HepG2 (cell line): ENCODE data around the gene SETD1B. TPM values are rescaled to one million over a fixed set of nuclear protein-coding genes. Genes with fewer than 3 reads are reported as not detected.

Experiments used
- HDAC6 ChIP-seq: fragments of 200-600 bp; sonication (generic); IDR thresholded peaks from 2 replicates; pipeline ENCODE4 v1.7.0; 2017; ENCODE audit warnings: mild to moderate bottlenecking, antibody characterized with exemption, low read length, low read depth
- HOXA9 ChIP-seq: sonication (generic); formaldehyde crosslinking; IDR thresholded peaks from 2 replicates; pipeline ENCODE4 v1.8.1; 2022; ENCODE audit warnings: missing genetic modification reagents, mild to moderate bottlenecking, moderate library complexity, borderline replicate concordance
- TBX2 ChIP-seq: sonication (generic); formaldehyde crosslinking; IDR thresholded peaks from 2 replicates; pipeline ENCODE4 v1.5.0; 2020; ENCODE audit warnings: missing genetic modification reagents, mild to moderate bottlenecking, borderline replicate concordance
- ZNF775 ChIP-seq: sonication (generic); formaldehyde crosslinking; IDR thresholded peaks from 2 replicates; pipeline ENCODE4 v1.4.0; 2020; ENCODE audit warnings: missing genetic modification reagents, mild to moderate bottlenecking, moderate library complexity, borderline replicate concordance
- polyA plus RNA-seq, 8 experiments: library from polyadenylated mRNA; depleted of rRNA in 3 of 8; stranded (reverse) in 7 of 8; unstranded in 1 of 8; fragments of >200 nt; fragmentation: Illumina TruSeq in 4 of 8; extraction: Trizol in 4 of 8; gene quantifications; 2 replicates each; pipeline versions ENCODE4 v1.2.1 to v1.2.3, GENCODE V29; 2011 to 2016; ENCODE audit warnings: low read depth in 4 of 8, missing spikeins in 1 of 8, mixed read lengths in 1 of 8; ENCODE audit not compliant: insufficient read depth in 1 of 8
- total RNA-seq, 5 experiments: library from RNA; depleted of rRNA; stranded (reverse); fragments of >200 nt; fragmentation: Illumina TruSeq; extraction: Trizol; gene quantifications; 2 replicates each; pipeline ENCODE4 v1.2.3, GENCODE V29; 2016; ENCODE audit warnings: low read depth in 1 of 5
- TF ChIP-seq, protein P1 (sequence below): sonication (generic); formaldehyde crosslinking; IDR thresholded peaks from 2 replicates; pipeline ENCODE4 v1.8.1; 2023; ENCODE audit warnings: mild to moderate bottlenecking, moderate library complexity, missing genetic modification reagents
- TF ChIP-seq, protein P2 (sequence below): sonication (generic); formaldehyde crosslinking; conservative IDR thresholded peaks from 2 replicates; pipeline ENCODE4 v1.8.0; 2022; ENCODE audit warnings: low read depth, missing genetic modification reagents
- TF ChIP-seq, protein P3 (sequence below), 2 experiments: IDR thresholded peaks; 2 replicates each; pipeline ENCODE4 v1.6.1; 2011 to 2012; ENCODE audit warnings: low read length in 2 of 2, borderline replicate concordance in 1 of 2, low read depth in 1 of 2, mild to moderate bottlenecking in 1 of 2, moderate library complexity in 1 of 2
- TF ChIP-seq, protein P4 (sequence below): sonication (generic); formaldehyde crosslinking; IDR thresholded peaks from 2 replicates; pipeline ENCODE4 v1.4.0; 2020; ENCODE audit warnings: missing genetic modification reagents
- TF ChIP-seq, protein P5 (sequence below): sonication (generic); formaldehyde crosslinking; IDR thresholded peaks from 2 replicates; pipeline ENCODE4 v1.5.0; 2020; ENCODE audit warnings: mild to moderate bottlenecking, missing genetic modification reagents, borderline replicate concordance

The SETD1B gene
- total and polyA plus RNA-seq, 2 of the 13 experiments (the other 11 are each of a cell fraction or from before 2014, with no cell fraction given): 1.1 to 1.4 TPM

GRCh38 chr12:121799842-121800693 lies 3.7 kb upstream of the SETD1B start (continued):
- TF ChIP-seq, protein P1, sequence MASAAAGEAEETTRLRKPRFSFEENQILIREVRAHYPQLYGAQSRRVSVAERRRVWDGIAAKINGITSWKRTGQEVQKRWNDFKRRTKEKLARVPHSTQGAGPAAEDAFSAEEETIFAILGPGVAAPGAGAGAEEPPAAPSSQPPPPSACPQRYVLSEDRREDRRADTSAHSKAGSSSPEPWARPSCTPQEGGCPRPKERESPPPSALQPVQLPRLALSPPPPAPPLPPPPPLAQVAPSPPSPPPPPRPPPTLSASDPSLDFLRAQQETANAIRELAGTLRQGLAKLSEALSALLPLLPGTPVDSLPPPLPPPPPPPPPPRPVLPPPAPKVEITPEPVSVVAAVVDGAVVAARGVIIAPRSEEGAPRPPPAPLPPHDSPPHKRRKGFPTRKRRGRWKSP: no peak
- TF ChIP-seq, protein P2, sequence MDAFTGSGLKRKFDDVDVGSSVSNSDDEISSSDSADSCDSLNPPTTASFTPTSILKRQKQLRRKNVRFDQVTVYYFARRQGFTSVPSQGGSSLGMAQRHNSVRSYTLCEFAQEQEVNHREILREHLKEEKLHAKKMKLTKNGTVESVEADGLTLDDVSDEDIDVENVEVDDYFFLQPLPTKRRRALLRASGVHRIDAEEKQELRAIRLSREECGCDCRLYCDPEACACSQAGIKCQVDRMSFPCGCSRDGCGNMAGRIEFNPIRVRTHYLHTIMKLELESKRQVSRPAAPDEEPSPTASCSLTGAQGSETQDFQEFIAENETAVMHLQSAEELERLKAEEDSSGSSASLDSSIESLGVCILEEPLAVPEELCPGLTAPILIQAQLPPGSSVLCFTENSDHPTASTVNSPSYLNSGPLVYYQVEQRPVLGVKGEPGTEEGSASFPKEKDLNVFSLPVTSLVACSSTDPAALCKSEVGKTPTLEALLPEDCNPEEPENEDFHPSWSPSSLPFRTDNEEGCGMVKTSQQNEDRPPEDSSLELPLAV (CRISPR knock-in tag): peak; percentile 31; the same call in 1 of the 2 replicates
- TF ChIP-seq, protein P3, sequence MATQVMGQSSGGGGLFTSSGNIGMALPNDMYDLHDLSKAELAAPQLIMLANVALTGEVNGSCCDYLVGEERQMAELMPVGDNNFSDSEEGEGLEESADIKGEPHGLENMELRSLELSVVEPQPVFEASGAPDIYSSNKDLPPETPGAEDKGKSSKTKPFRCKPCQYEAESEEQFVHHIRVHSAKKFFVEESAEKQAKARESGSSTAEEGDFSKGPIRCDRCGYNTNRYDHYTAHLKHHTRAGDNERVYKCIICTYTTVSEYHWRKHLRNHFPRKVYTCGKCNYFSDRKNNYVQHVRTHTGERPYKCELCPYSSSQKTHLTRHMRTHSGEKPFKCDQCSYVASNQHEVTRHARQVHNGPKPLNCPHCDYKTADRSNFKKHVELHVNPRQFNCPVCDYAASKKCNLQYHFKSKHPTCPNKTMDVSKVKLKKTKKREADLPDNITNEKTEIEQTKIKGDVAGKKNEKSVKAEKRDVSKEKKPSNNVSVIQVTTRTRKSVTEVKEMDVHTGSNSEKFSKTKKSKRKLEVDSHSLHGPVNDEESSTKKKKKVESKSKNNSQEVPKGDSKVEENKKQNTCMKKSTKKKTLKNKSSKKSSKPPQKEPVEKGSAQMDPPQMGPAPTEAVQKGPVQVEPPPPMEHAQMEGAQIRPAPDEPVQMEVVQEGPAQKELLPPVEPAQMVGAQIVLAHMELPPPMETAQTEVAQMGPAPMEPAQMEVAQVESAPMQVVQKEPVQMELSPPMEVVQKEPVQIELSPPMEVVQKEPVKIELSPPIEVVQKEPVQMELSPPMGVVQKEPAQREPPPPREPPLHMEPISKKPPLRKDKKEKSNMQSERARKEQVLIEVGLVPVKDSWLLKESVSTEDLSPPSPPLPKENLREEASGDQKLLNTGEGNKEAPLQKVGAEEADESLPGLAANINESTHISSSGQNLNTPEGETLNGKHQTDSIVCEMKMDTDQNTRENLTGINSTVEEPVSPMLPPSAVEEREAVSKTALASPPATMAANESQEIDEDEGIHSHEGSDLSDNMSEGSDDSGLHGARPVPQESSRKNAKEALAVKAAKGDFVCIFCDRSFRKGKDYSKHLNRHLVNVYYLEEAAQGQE (IDR thresholded peaks at IDR 0.05; ENCODE audit: borderline replicate concordance in 1 of 2, low read depth in 1 of 2, low read length in 2 of 2): 0 out of 4 replicates have a peak, but pooled peaks of 1 of the 2 experiments have one; percentile 10
- TF ChIP-seq ZNF775 (CRISPR knock-in tag) (no peak), TBX2 (CRISPR knock-in tag) (0 out of 2 replicates have a peak, but pooled peaks have one; percentile 28), HOXA9 (no peak), HDAC6 (no peak)
- TF ChIP-seq, protein P4, sequence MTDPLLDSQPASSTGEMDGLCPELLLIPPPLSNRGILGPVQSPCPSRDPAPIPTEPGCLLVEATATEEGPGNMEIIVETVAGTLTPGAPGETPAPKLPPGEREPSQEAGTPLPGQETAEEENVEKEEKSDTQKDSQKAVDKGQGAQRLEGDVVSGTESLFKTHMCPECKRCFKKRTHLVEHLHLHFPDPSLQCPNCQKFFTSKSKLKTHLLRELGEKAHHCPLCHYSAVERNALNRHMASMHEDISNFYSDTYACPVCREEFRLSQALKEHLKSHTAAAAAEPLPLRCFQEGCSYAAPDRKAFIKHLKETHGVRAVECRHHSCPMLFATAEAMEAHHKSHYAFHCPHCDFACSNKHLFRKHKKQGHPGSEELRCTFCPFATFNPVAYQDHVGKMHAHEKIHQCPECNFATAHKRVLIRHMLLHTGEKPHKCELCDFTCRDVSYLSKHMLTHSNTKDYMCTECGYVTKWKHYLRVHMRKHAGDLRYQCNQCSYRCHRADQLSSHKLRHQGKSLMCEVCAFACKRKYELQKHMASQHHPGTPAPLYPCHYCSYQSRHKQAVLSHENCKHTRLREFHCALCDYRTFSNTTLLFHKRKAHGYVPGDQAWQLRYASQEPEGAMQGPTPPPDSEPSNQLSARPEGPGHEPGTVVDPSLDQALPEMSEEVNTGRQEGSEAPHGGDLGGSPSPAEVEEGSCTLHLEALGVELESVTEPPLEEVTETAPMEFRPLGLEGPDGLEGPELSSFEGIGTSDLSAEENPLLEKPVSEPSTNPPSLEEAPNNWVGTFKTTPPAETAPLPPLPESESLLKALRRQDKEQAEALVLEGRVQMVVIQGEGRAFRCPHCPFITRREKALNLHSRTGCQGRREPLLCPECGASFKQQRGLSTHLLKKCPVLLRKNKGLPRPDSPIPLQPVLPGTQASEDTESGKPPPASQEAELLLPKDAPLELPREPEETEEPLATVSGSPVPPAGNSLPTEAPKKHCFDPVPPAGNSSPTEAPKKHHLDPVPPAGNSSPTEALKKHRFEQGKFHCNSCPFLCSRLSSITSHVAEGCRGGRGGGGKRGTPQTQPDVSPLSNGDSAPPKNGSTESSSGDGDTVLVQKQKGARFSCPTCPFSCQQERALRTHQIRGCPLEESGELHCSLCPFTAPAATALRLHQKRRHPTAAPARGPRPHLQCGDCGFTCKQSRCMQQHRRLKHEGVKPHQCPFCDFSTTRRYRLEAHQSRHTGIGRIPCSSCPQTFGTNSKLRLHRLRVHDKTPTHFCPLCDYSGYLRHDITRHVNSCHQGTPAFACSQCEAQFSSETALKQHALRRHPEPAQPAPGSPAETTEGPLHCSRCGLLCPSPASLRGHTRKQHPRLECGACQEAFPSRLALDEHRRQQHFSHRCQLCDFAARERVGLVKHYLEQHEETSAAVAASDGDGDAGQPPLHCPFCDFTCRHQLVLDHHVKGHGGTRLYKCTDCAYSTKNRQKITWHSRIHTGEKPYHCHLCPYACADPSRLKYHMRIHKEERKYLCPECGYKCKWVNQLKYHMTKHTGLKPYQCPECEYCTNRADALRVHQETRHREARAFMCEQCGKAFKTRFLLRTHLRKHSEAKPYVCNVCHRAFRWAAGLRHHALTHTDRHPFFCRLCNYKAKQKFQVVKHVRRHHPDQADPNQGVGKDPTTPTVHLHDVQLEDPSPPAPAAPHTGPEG (CRISPR knock-in tag): peak; percentile 30; the same call in 1 of the 2 replicates
- TF ChIP-seq, protein P5, sequence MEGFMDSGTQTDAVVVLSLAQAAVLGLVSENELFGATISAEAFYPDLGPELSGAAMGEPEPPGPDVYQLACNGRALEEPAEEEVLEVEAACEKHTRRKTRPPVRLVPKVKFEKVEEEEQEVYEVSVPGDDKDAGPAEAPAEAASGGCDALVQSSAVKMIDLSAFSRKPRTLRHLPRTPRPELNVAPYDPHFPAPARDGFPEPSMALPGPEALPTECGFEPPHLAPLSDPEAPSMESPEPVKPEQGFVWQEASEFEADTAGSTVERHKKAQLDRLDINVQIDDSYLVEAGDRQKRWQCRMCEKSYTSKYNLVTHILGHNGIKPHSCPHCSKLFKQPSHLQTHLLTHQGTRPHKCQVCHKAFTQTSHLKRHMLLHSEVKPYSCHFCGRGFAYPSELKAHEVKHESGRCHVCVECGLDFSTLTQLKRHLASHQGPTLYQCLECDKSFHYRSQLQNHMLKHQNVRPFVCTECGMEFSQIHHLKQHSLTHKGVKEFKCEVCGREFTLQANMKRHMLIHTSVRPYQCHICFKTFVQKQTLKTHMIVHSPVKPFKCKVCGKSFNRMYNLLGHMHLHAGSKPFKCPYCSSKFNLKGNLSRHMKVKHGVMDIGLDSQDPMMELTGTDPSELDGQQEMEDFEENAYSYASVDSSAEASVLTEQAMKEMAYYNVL: no peak
